22Rv1 (cell line): ENCODE results near the gene PLXDC2.

Source experiments
- ZFX ChIP-seq: fragments of 450-650 bp; IDR thresholded peaks from 2 replicates; pipeline ENCODE4 v1.6.1; 2017; ENCODE audit warnings: antibody characterized with exemption, borderline replicate concordance
- TF ChIP-seq, protein P1 (sequence below): fragments of 450-650 bp; IDR thresholded peaks from 2 replicates; pipeline ENCODE4 v1.5.1; 2017; ENCODE audit warnings: mild to moderate bottlenecking

DNA sequence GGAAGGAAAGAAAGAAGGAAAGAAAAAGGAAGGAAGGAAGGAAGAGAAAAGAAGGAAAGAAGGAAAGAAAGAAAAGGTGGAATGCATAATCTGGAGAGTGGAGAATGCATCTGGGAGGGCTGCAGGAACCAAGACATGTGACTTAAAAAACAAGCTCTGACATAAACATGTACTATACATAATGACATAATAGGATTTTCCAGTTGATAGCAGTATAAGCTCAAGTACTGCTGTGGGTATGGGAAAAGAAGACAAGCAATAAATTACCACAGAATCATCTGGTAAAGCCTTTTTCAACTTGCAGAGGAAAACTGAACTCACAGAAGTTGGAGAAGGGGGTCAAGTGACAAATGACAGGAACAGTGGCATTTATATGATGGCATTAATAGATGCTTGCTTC lies 345.9 kb downstream of the PLXDC2 start:
- TF ChIP-seq, protein P1, sequence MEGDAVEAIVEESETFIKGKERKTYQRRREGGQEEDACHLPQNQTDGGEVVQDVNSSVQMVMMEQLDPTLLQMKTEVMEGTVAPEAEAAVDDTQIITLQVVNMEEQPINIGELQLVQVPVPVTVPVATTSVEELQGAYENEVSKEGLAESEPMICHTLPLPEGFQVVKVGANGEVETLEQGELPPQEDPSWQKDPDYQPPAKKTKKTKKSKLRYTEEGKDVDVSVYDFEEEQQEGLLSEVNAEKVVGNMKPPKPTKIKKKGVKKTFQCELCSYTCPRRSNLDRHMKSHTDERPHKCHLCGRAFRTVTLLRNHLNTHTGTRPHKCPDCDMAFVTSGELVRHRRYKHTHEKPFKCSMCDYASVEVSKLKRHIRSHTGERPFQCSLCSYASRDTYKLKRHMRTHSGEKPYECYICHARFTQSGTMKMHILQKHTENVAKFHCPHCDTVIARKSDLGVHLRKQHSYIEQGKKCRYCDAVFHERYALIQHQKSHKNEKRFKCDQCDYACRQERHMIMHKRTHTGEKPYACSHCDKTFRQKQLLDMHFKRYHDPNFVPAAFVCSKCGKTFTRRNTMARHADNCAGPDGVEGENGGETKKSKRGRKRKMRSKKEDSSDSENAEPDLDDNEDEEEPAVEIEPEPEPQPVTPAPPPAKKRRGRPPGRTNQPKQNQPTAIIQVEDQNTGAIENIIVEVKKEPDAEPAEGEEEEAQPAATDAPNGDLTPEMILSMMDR: no peak
- no peak for TF ChIP-seq ZFX
